Ovary (tissue), 3 donors: ENCODE results near the gene SLC17A5.

Experiments used
- EP300 ChIP-seq: sonication (generic); formaldehyde crosslinking; IDR thresholded peaks from one replicate; pipeline ENCODE4 v1.6.1; 2017; ENCODE audit warnings: antibody characterized with exemption
- POLR2A ChIP-seq: fragments of 450-650 bp; IDR thresholded peaks from one replicate; pipeline ENCODE4 v1.6.1; 2017; ENCODE audit warnings: antibody characterized with exemption, mild to moderate bottlenecking, moderate library complexity
- TF ChIP-seq, protein P1 (sequence below), 3 donors: fragments of 450-650 bp in 2 of 3; fragments of 200-600 bp in 1 of 3; IDR thresholded peaks; one replicate each; pipeline versions ENCODE4 v1.5.1 to v1.8.0; 2016 to 2022; ENCODE audit warnings: antibody characterized with exemption in 3 of 3, mild to moderate bottlenecking in 1 of 3
- donor health status: DM: no; HTN: no; CAD: no.

DNA sequence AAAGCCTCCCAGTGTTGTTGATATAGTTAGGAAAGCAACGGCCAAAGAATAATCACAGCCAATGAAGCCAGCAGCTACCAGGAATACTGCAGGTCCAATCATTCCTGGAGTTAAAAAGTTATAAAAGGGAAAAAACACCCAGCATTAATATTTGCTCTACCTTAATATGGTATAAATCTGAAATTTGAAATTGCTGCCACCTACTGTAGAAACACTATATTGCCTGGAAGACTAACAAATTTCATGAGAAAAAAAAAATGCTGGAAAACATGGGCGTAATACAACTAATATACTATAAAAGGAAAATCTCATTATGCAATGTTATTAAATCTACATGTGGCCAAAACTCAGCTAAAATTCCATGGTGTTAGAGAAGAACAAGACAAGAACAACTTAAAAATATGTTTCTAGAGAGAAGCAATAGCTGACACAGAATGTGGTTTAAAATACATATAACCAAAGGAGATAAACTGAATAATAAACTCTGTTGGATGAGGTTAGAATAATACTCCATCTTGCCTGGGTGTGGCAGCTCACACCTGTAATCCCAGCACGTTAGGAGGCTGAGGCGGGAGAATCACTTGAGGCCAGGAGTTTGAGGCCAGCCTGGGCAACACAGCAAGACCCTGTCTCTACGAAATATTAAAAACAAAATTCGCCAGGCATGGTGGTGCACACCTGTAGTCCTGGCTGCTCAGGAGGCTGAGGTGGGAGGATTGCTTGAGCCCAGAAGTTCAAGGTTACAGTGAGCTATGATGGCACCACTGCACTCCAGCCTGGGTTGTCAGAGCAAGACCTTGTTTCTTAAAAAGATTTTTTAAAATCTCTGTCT is 43.1 kb downstream of the SLC17A5 start:
- TF ChIP-seq, protein P1, sequence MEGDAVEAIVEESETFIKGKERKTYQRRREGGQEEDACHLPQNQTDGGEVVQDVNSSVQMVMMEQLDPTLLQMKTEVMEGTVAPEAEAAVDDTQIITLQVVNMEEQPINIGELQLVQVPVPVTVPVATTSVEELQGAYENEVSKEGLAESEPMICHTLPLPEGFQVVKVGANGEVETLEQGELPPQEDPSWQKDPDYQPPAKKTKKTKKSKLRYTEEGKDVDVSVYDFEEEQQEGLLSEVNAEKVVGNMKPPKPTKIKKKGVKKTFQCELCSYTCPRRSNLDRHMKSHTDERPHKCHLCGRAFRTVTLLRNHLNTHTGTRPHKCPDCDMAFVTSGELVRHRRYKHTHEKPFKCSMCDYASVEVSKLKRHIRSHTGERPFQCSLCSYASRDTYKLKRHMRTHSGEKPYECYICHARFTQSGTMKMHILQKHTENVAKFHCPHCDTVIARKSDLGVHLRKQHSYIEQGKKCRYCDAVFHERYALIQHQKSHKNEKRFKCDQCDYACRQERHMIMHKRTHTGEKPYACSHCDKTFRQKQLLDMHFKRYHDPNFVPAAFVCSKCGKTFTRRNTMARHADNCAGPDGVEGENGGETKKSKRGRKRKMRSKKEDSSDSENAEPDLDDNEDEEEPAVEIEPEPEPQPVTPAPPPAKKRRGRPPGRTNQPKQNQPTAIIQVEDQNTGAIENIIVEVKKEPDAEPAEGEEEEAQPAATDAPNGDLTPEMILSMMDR (IDR thresholded peaks at IDR 0.05): peak in 2 of 3 donors; percentile 39 to 64
- TF ChIP-seq POLR2A (no peak), EP300 (no peak)
